DMS79 treated with DMSO at 0.1 percent for 48 hours (cell line): ENCODE data around the gene RPTOR.

ENCODE experiments used
- DNase-seq: peaks from one replicate; lab custom pipeline; 2025; lab: John Stamatoyannopoulos, UW

RPTOR gene

GRCh38 chr17:80892019-80892855 is 347.6 kb downstream of the RPTOR start:
- no peak for DNase-seq

GRCh38 chr17:80892900-80893603 is 348.4 kb downstream of the RPTOR start:
- no peak for DNase-seq

- DNase-seq, result no peak
Measured at GRCh38 chr17:80893604-80894438, 349.2 kb downstream of the RPTOR start.

DNA sequence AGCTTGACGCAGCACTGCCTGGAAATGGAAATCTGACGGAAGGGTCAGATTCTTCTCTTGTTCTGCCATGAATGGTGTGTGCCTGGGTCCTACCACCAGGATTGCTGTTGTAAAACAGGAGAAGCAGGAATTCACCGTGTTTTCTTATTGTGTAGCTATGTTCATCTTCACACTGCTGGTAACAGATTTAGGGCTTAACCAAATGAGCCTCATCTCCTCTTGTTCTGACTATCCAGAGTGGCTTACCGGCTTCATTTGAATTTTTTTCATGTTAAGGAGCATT is 349.7 kb downstream of the RPTOR start:
- no peak for DNase-seq

- DNase-seq, result no peak
Measured at GRCh38 chr17:80894726-80895125, 350.1 kb downstream of the RPTOR start.

DNA sequence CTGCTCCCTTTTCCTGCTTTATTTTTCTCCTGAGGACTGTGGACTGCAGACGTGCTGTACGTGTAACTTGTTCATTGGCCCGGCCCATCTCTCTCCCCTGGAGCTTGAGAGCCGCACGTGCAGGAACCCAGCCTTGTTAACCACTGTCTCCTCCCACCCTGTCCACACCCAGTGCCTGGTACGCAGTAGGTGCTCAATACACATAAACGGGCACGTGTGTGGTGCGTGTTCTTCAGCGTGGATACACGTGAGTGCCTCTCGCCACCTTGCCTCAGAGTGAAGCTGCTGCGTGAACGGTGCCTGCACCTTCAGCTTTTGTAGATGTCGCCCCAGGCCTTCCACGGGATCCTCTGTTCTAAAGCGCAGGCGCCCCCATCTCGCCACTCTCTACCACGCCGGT is 350.7 kb downstream of the RPTOR start:
- no peak for DNase-seq

DNA sequence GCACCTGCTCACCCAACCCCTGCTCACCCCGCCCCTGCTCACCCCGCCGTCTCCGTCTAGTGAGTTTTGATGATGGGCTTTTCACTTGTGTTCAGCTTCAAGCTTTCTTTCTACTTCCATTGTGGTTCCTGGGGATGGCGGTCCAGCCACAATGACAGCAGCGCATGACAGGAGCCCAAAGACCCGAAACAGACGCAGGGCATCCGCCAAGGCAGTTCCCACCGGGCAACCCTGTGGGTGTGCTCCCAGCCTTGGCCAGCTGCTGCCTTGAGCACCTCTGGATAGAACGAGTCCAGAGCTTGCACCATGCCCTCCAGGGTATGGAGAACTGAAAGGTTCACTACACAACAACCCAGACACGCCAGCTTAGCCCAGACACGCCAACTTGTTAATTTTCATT is 354.1 kb downstream of the RPTOR start:
- no peak for DNase-seq

GRCh38 chr17:80899402-80900268 is 355.0 kb downstream of the RPTOR start:
- DNase-seq, result no peak

DNA sequence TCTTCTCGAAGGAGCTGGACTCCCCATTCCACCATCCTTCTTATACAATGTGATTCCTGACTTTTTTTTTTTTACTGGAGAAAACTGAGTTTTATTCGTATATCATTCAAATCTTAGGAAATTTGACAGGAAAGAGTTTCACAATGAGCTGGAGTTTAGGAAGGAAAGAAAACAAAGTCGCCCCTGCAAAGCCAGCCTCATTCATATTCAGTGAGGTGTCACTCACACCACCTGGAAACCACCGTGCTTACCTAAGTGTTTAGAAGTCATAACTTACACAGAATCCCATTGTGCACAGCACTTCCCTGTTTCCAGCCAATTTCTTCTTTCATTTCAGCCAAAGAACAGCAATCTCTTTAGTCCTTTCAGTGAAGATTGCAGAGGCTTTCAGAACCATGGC is 356.7 kb downstream of the RPTOR start:
- DNase-seq, result no peak

GRCh38 chr17:80902197-80902962 is 357.7 kb downstream of the RPTOR start:
- DNase-seq, result no peak

- no peak for DNase-seq
Measured at GRCh38 chr17:80902963-80903611, 358.4 kb downstream of the RPTOR start.

DNA sequence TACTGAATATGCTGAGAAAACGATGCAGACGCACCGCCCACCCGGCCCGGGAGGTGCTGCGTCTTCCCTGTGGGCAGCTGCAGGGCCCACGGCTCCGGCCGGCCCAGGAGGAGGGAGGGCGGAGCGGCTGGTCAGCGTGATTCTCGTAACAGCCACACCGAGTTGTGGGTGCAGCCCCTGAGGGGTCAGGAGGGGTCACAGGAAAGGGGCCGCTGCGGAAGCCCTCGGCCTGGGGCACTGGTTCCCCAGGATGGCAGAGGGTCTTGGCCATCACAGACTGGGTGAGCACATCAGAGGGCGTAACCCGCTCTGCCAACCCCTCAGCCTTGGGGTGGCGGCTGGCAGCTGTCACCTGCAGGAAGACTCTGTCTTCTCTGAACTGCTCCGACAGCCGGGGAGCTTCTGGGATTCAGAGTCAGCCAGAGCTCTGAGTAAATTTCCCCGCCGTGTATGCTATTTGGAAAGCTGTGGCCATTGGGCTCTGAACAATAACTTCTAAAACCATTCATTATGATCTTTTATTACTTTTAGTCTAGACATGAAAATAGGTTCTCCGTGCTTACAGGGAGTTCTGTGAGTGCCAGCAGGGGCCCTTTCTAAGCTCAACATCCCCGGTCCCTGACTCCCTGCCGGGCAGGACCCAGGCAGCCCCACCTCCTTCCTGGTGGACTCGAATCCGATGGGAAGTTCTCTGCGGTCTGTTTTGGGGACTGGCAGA is 359.6 kb downstream of the RPTOR start:
- DNase-seq, result no peak

DNA sequence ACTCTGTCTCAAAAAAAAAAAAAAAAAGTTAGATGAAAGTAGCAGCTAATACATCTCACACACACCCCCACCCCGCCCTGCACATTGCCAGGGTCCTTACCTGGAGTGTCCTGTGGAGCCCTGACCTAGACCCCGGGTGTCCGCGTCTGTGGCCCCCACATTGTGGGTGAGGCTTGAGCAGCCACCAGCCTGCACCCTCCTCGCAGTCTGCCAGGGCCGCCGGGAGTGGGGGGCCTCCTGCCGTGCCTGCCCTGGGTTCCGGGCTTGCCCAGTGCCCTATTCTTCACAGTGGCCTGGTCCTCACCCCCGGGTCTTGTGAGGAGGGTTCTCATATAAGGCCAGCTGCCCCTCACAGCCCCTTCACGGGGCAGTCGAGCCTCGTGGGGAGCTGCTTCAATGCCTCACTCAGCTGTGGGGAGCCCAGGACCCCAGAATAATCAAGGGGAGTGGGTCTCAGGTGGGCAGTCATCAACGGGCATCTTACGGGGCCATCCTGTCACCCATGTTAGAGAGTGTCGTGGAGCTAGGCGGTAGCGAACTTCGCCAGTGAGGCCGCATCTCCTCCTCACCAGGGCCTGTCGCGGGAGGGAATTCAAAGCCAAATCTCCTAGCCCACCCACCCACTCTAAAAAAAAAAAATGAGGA is 361.1 kb downstream of the RPTOR start:
- no peak for DNase-seq

DNA sequence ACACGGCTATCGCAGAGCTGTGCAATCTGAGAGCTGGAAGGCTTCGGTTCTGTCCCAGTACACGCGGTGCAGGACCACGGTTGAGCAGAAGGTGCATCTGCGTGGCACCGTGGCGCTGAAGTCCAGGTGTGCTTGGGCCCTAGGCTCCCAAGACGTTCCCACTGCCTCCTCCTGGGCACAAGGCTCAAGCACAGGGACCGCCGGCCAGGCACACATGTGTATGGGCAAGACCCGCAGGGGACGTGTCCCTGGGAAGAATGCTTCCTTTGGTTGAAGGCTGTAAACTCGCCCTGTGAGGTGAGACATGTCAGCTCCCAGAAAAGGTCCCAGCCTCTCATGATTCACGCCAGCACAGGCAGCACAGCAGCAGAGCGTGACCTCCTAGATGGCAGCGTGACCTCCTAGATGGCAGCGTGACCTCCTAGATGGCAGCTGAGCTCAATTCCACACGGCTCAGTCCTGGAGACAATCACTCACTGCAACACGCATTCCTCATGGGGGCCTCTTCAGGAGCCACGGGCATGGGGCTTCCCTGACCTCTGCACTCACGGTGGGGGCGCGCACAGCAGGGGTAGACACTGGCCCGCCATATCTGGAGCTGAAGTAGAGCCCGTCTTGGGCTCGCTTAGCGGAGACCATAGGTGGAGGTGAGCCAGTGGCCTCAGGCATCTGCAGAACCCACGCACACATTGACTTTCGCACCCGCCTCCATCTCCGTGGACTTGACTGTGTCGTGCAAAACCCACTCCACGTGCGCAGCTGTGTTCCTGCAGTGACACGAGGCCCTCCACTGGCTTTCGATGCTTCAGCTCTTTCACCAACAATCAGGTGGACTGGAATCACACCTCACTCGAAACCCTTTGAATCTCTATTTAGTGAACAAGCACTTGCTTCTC is 362.0 kb downstream of the RPTOR start:
- no peak for DNase-seq

GRCh38 chr17:80907281-80907680 is 362.6 kb downstream of the RPTOR start:
- no peak for DNase-seq

GRCh38 chr17:80908211-80908610 is 363.6 kb downstream of the RPTOR start:
- no peak for DNase-seq

DNA sequence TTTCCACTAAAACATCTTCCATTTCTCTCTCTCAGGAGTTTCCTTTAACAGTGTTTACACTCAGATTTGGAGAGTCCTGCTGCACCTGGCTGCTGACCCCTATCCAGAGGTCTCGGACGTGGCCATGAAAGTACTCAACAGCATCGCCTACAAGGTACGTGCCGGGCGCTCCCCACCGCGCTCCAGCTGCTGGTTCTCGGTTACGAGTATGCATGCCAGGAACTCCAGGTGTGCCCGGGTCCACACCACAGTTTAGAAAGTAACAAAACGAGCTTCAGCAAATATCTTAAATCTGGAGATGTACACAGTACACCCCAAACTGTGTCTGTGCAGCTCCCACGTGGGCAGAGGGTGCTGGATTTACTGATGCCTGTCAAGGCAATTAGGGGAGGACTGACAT is 364.1 kb downstream of the RPTOR start:
- DNase-seq, result no peak

GRCh38 chr17:80909635-80910034 is 365.0 kb downstream of the RPTOR start:
- DNase-seq, result no peak
